ENCODE results near the gene GBP1. TPM values are rescaled to one million over a fixed set of nuclear protein-coding genes. Genes with fewer than 3 reads are reported as not detected.

Gene GBP1
- total and polyA plus RNA-seq, 10 of the 15 experiments (the other 5 are each of a cell fraction or from before 2014, with no cell fraction given) = 1.5 to 8.7 (median 5.0) TPM

GRCh38 chr1:89069951-89070350 is 4.9 kb upstream of the GBP1 start:
- TF ChIP-seq USF2 (IDR thresholded peaks at IDR 0.05; ENCODE audit: borderline replicate concordance, low read depth, low read length) = no peak
- Histone ChIP-seq H4K20me1 (ENCODE audit: control insufficient read depth, insufficient read depth) (no peaks in the 10 kb centered on the region), H3K4me3 (no peak overlapping the region), H3K36me3 (ENCODE audit: control insufficient read depth in 2 of 2, insufficient read depth in 2 of 2, low read length in 1 of 2) (no peaks in the 10 kb centered on the region), H3K4me1 (ENCODE audit: control insufficient read depth, insufficient read depth, low read length) (no peaks in the 10 kb centered on the region), H3K27me3 (replicated peaks in 1 of 2; ENCODE audit: control insufficient read depth in 2 of 2, insufficient read depth in 2 of 2, low read length in 1 of 2) (no peaks in the 10 kb centered on the region), H2AFZ (ENCODE audit: control insufficient read depth, low read depth, low read length) (peak overlapping the region; percentile 50), H3K9me3 (replicated peaks; ENCODE audit: control insufficient read depth, insufficient read depth, low read length) (no peaks in the 10 kb centered on the region), H3K27ac (ENCODE audit: control insufficient read depth, insufficient read depth) (no peak overlapping the region), H3K4me2 (ENCODE audit: control insufficient read depth, insufficient read depth) (peak overlapping the region; percentile 0; the same call in 1 of the 2 replicates), H3K9ac (ENCODE audit: control insufficient read depth, insufficient read depth, low read length) (no peak overlapping the region), H3K79me2 (ENCODE audit: control insufficient read depth, insufficient read depth, low read length) (peaks cover 1% of the 10 kb centered on the region; the same call in 1 of the 2 replicates)
- ChIA-PET CTCF (interaction anchor here (1.4 to 1.7 kb wide), 2 partner anchors 8 to 16 kb away, joined by 5 to 8 read pairs; no protein-coding TSS in a partner anchor), POLR2A (interaction anchor here (0.7 kb wide), 1 partner anchor 48 kb away, joined by 4 read pairs; no protein-coding TSS in a partner anchor), RAD21 (ENCODE audit: unreplicated experiment) (no interaction called here), SMC1A (ENCODE audit: uncharacterized antibody, unreplicated experiment) (interaction anchor here (0.9 to 2.9 kb wide), 6 partner anchors 8 to 130 kb away, joined by 3 to 15 read pairs (median 4); partner anchors contain the start of genes GBP3 and GBP4)
- BruUV-seq (replicated peaks) = no TSS peak
- intact Hi-C loops (cut with micrococcal nuclease; ENCODE audit: unreplicated experiment) = no loop called here
- ATAC-seq (no peak), FAIRE-seq (no peak), DNase-seq (ENCODE audit: low read depth, low spot score) (no peak)
- in situ Hi-C loops (cut with MboI) = no loop called here
- WGBS (ENCODE audit: insufficient coverage, insufficient replicate concordance, low lambda C conversion rate, missing lambda C conversion rate) = 44% methylated on average over 2 of the region's 2 CpGs

GRCh38 chr1:89068291-89068690 is 3.3 kb upstream of the GBP1 start:
- no peaks in the 10 kb centered on the region for H3K4me1 ChIP-seq (ENCODE audit: control insufficient read depth, insufficient read depth, low read length)
- POLR2A ChIA-PET = no interaction called here
- intact Hi-C loops (cut with micrococcal nuclease; ENCODE audit: unreplicated experiment) = no loop called here
- no peak overlapping the region for H2AFZ ChIP-seq (ENCODE audit: control insufficient read depth, low read depth, low read length)
- no peaks in the 10 kb centered on the region for H3K27me3 ChIP-seq (replicated peaks in 1 of 2; ENCODE audit: control insufficient read depth in 2 of 2, insufficient read depth in 2 of 2, low read length in 1 of 2)
- no peaks in the 10 kb centered on the region for H4K20me1 ChIP-seq (ENCODE audit: control insufficient read depth, insufficient read depth)
- peaks cover 6% of the 10 kb centered on the region for H3K79me2 ChIP-seq (ENCODE audit: control insufficient read depth, insufficient read depth, low read length)
- H3K4me3 ChIP-seq = no peak overlapping the region
- H3K27ac ChIP-seq (ENCODE audit: control insufficient read depth, insufficient read depth) = no peak overlapping the region
- H3K9me3 ChIP-seq (replicated peaks; ENCODE audit: control insufficient read depth, insufficient read depth, low read length) = no peaks in the 10 kb centered on the region
- RAD21 ChIA-PET (ENCODE audit: unreplicated experiment) = no interaction called here
- FAIRE-seq (no peak), DNase-seq (ENCODE audit: low read depth, low spot score) (no peak), ATAC-seq (no peak)
- SMC1A ChIA-PET (ENCODE audit: uncharacterized antibody, unreplicated experiment) = interaction anchor here (0.9 to 2.9 kb wide), 2 partner anchors 10 to 13 kb away, joined by 3 to 15 read pairs; no protein-coding TSS in a partner anchor
- H3K36me3 ChIP-seq (ENCODE audit: control insufficient read depth in 2 of 2, insufficient read depth in 2 of 2, low read length in 1 of 2) = no peaks in the 10 kb centered on the region
- BruUV-seq (replicated peaks) = no TSS peak
- H3K9ac ChIP-seq (ENCODE audit: control insufficient read depth, insufficient read depth, low read length) = no peak overlapping the region
- no peak overlapping the region for H3K4me2 ChIP-seq (ENCODE audit: control insufficient read depth, insufficient read depth)
- in situ Hi-C loops (cut with MboI) = no loop called here
- CTCF ChIA-PET = no interaction called here
- no peak for TF ChIP-seq TCF12 (IDR thresholded peaks at IDR 0.05; ENCODE audit: low read depth, low read length)
- TF ChIP-seq NKRF (conservative IDR thresholded peaks at IDR 0.05) = no peak
- TF ChIP-seq ZBED1 (IDR thresholded peaks at IDR 0.05; ENCODE audit: borderline replicate concordance) = no peak
- no peak for TF ChIP-seq SREBF2 (IDR thresholded peaks at IDR 0.05; ENCODE audit: low read length)
- no peak for TF ChIP-seq ELK1 (IDR thresholded peaks at IDR 0.05; ENCODE audit: low read depth, low read length)
- no peak for TF ChIP-seq SP1 (IDR thresholded peaks at IDR 0.05; ENCODE audit: low read depth, low read length)
- TF ChIP-seq SREBF1 (IDR thresholded peaks at IDR 0.05; ENCODE audit: low read length) = no peak
- no peak for TF ChIP-seq GATAD2B (conservative IDR thresholded peaks at IDR 0.05; ENCODE audit: low read depth)
- no peak for TF ChIP-seq FOS (IDR thresholded peaks at IDR 0.05; ENCODE audit: borderline replicate concordance, extremely low read depth, insufficient read length)
